NCI-H2107 treated with DMSO at 0.1 percent for 48 hours (cell line): ENCODE measurements around the gene LYRM7.
"Not testable (repeated sequence)": the region's sequence is repeated elsewhere in the genome, so short reads cannot be mapped to it uniquely, and the experiment has no call there.

Source experiments
- DNase-seq: peaks from one replicate; lab custom pipeline; 2025; ENCODE audit not compliant: unreplicated experiment; lab: John Stamatoyannopoulos, UW

The LYRM7 gene

GRCh38 chr5:131171276-131171810 lies 599 bp downstream of the LYRM7 start:
- no peak for DNase-seq

- no peak for DNase-seq
Measured at GRCh38 chr5:131180407-131180806, 9.7 kb downstream of the LYRM7 start.

- no peak for DNase-seq
Measured at GRCh38 chr5:131182839-131183238, 12.1 kb downstream of the LYRM7 start.

GRCh38 chr5:131185523-131186104 lies 14.9 kb downstream of the LYRM7 start:
- no peak for DNase-seq

GRCh38 chr5:131186561-131187256 lies 16.0 kb downstream of the LYRM7 start:
- DNase-seq = no peak

GRCh38 chr5:131193106-131193505 lies 22.4 kb downstream of the LYRM7 start:
- no peak for DNase-seq

GRCh38 chr5:131193897-131194296 lies 23.2 kb downstream of the LYRM7 start:
- not testable (repeated sequence) for DNase-seq

- no peak for DNase-seq
Measured at GRCh38 chr5:131194725-131195124, 24.0 kb downstream of the LYRM7 start.

GRCh38 chr5:131195696-131196095 lies 25.0 kb downstream of the LYRM7 start:
- DNase-seq = no peak

- no peak for DNase-seq
Measured at GRCh38 chr5:131196331-131196730, 25.6 kb downstream of the LYRM7 start.

- DNase-seq = no peak
Measured at GRCh38 chr5:131198625-131199024, 27.9 kb downstream of the LYRM7 start.

- no peak for DNase-seq
Measured at GRCh38 chr5:131200560-131200959, 29.8 kb downstream of the LYRM7 start.

- DNase-seq = no peak
Measured at GRCh38 chr5:131204964-131205363, 34.2 kb downstream of the LYRM7 start.

GRCh38 chr5:131206061-131206460 lies 35.3 kb downstream of the LYRM7 start:
- no peak for DNase-seq

- DNase-seq = no peak
Measured at GRCh38 chr5:131206772-131207171, 36.0 kb downstream of the LYRM7 start.

GRCh38 chr5:131209175-131209505 lies 38.4 kb downstream of the LYRM7 start:
- no peak for DNase-seq

- DNase-seq = peak; percentile 80
Measured at GRCh38 chr5:131209506-131210150, 38.9 kb downstream of the LYRM7 start.

- DNase-seq = peak; percentile 51
Measured at GRCh38 chr5:131210151-131210510, 39.4 kb downstream of the LYRM7 start.

GRCh38 chr5:131211669-131212068 lies 40.9 kb downstream of the LYRM7 start:
- DNase-seq = no peak

- DNase-seq = no peak
Measured at GRCh38 chr5:131212471-131213021, 41.8 kb downstream of the LYRM7 start.

GRCh38 chr5:131214609-131215227 lies 44.0 kb downstream of the LYRM7 start:
- no peak for DNase-seq

- no peak for DNase-seq
Measured at GRCh38 chr5:131217791-131218190, 47.0 kb downstream of the LYRM7 start.
